Testis (tissue), 2 donors: Measurements from ENCODE around the gene FGF23.

Experiments
- CTCF ChIP-seq, 3 experiments: fragments of 450-650 bp in 2 of 3; fragments of 200-600 bp in 1 of 3; sonication (generic) in 1 of 3; IDR thresholded peaks; one replicate each; pipeline ENCODE4 v1.5.1; 2016 to 2019; ENCODE audit warnings: antibody characterized with exemption in 3 of 3, mild to moderate bottlenecking in 2 of 3, moderate library complexity in 1 of 3
- POLR2A ChIP-seq: fragments of 450-650 bp; IDR thresholded peaks from one replicate; pipeline ENCODE4 v1.6.1; 2017; ENCODE audit warnings: antibody characterized with exemption, mild to moderate bottlenecking, moderate library complexity

GRCh38 chr12:4330203-4330602, 49.3 kb downstream of the FGF23 start:
- no peak for TF ChIP-seq CTCF (IDR thresholded peaks at IDR 0.05)
- TF ChIP-seq POLR2A: no peak
